Type B pancreatic cell (in vitro differentiated cells): ENCODE data around the gene GATD1. TPM values are rescaled to one million over a fixed set of nuclear protein-coding genes. Genes with fewer than 3 reads are reported as not detected.

Experiments
- DNase-seq: peaks from one replicate; pipeline ENCODE4 v3.0.0; 2021; ENCODE audit warnings: mixed read lengths; ENCODE audit not compliant: unreplicated experiment; ENCODE audit errors: extremely low spot score
- H3K27ac Mint-ChIP-seq: 2 replicates; pipeline ENCODE4 v1.8.0; 2021; ENCODE audit warnings: mild to moderate bottlenecking, mixed read lengths
- H3K27me3 Mint-ChIP-seq: 2 replicates; pipeline ENCODE4 v1.8.0; 2021; ENCODE audit warnings: mixed read lengths
- H3K36me3 Mint-ChIP-seq: 2 replicates; pipeline ENCODE4 v1.8.0; 2021; ENCODE audit warnings: mixed read lengths
- H3K4me1 Mint-ChIP-seq: one replicate; pipeline ENCODE4 v1.8.0; 2021; ENCODE audit warnings: mixed read lengths; ENCODE audit not compliant: unreplicated experiment
- H3K4me3 Mint-ChIP-seq: 2 replicates; pipeline ENCODE4 v1.8.0; 2021; ENCODE audit warnings: mild to moderate bottlenecking, mixed read lengths
- H3K9me3 Mint-ChIP-seq: 2 replicates; pipeline ENCODE4 v1.8.0; 2021; ENCODE audit warnings: mixed read lengths
- CTCF ChIP-seq: fragments of 200-600 bp; sonication (generic); conservative IDR thresholded peaks from 2 replicates; pipeline ENCODE4 v1.5.0; 2021; ENCODE audit warnings: antibody characterized with exemption, mild to moderate bottlenecking
- total RNA-seq: library from RNA; stranded (reverse); gene quantifications from 2 replicates; pipeline ENCODE4 v1.2.1, GENCODE V29; 2021; ENCODE audit warnings: low replicate concordance

Gene GATD1
- total RNA-seq, 1 donor from 2014 or later: 80.1 TPM

- TF ChIP-seq CTCF: peak; percentile 46
- Mint-ChIP-seq H3K4me1 (peaks cover 9% of the 10 kb centered on the region), H3K9me3 (no peaks in the 10 kb centered on the region), H3K27ac (no peak overlapping the region), H3K27me3 (no peaks in the 10 kb centered on the region), H3K36me3 (no peaks in the 10 kb centered on the region), H3K4me3 (no peak overlapping the region)
- DNase-seq: no peak
Measured at GRCh38 chr11:788009-788640, 10.8 kb upstream of the GATD1 start.

- DNase-seq: no peak
- no peak for TF ChIP-seq CTCF
- Mint-ChIP-seq H3K4me1 (peaks cover 12% of the 10 kb centered on the region), H3K27ac (no peak overlapping the region), H3K27me3 (no peaks in the 10 kb centered on the region), H3K4me3 (no peak overlapping the region), H3K36me3 (no peaks in the 10 kb centered on the region), H3K9me3 (no peaks in the 10 kb centered on the region)
Measured at GRCh38 chr11:787084-787675, 9.9 kb upstream of the GATD1 start.

GRCh38 chr11:786235-787083 is 9.2 kb upstream of the GATD1 start:
- H3K27ac Mint-ChIP-seq: no peak overlapping the region
- H3K9me3 Mint-ChIP-seq: no peaks in the 10 kb centered on the region
- no peaks in the 10 kb centered on the region for H3K27me3 Mint-ChIP-seq
- no peaks in the 10 kb centered on the region for H3K36me3 Mint-ChIP-seq
- peaks cover 12% of the 10 kb centered on the region for H3K4me1 Mint-ChIP-seq
- no peak overlapping the region for H3K4me3 Mint-ChIP-seq
- no peak for TF ChIP-seq CTCF
- DNase-seq: no peak

GRCh38 chr11:783581-784015 is 6.3 kb upstream of the GATD1 start:
- peak overlapping the region; percentile 73 for H3K4me3 Mint-ChIP-seq
- TF ChIP-seq CTCF: peak; percentile 88
- H3K9me3 Mint-ChIP-seq: no peaks in the 10 kb centered on the region
- no peak for DNase-seq
- H3K36me3 Mint-ChIP-seq: no peaks in the 10 kb centered on the region
- H3K27ac Mint-ChIP-seq: peak overlapping the region; percentile 89
- no peaks in the 10 kb centered on the region for H3K27me3 Mint-ChIP-seq
- peaks cover 12% of the 10 kb centered on the region for H3K4me1 Mint-ChIP-seq

- no peak overlapping the region for H3K4me3 Mint-ChIP-seq
- no peaks in the 10 kb centered on the region for H3K9me3 Mint-ChIP-seq
- no peaks in the 10 kb centered on the region for H3K36me3 Mint-ChIP-seq
- DNase-seq: no peak
- H3K4me1 Mint-ChIP-seq: peaks cover 12% of the 10 kb centered on the region
- no peaks in the 10 kb centered on the region for H3K27me3 Mint-ChIP-seq
- no peak overlapping the region for H3K27ac Mint-ChIP-seq
- no peak for TF ChIP-seq CTCF
Measured at GRCh38 chr11:782264-783174, 5.2 kb upstream of the GATD1 start.
